ENCODE data around the gene CGB1. TPM values are rescaled to one million over a fixed set of nuclear protein-coding genes. Genes with fewer than 3 reads are reported as not detected.

The CGB1 gene
- not detected in 5 replicates for total RNA-seq (2022; extraction: Qiagen RNA extraction)

GRCh38 chr19:49036815-49037214 is at the start of gene CGB1:
TSS of gene CGB1 (minus strand) at chr19:49036895. CDS start at chr19:49036711, 184 bp downstream.

GRCh38 chr19:49085020-49085867 is 48.5 kb upstream of the CGB1 start, which contains the start of gene SNRNP70:
TSS of gene SNRNP70 (plus strand) at chr19:49085451. CDS start at chr19:49086415, 964 bp downstream.

GRCh38 chr19:49064768-49065611 is 28.3 kb upstream of the CGB1 start, which contains the start of gene NTF4:
TSS of gene NTF4 (minus strand) at chr19:49064818. CDS start at chr19:49061997, 2,821 bp downstream.

GRCh38 chr19:49057636-49058234 is 21.0 kb upstream of the CGB1 start, which contains the start of gene CGB7:
TSS of gene CGB7 (minus strand) at chr19:49057749. CDS start at chr19:49055375, 2,374 bp downstream.

GRCh38 chr19:49049011-49049410 is 12.3 kb upstream of the CGB1 start, which contains the start of gene CGB8:
TSS of gene CGB8 (minus strand) at chr19:49049111. CDS start at chr19:49048739, 372 bp downstream.

GRCh38 chr19:49043548-49043947 is 6.9 kb upstream of the CGB1 start, which contains the start of gene CGB5:
TSS of gene CGB5 (plus strand) at chr19:49043848. CDS start at chr19:49044210, 362 bp downstream.

GRCh38 chr19:49031642-49032301 is 4.9 kb downstream of the CGB1 start, which contains the start of gene CGB2:
TSS of gene CGB2 (plus strand) at chr19:49031890. CDS start at chr19:49032096, 206 bp downstream.

GRCh38 chr19:49024233-49024632 is 12.5 kb downstream of the CGB1 start, which contains the start of gene CGB3:
TSS of gene CGB3 (minus strand) at chr19:49024333. CDS start at chr19:49023971, 362 bp downstream.

GRCh38 chr19:49017041-49017665 is 19.5 kb downstream of the CGB1 start, which contains the start of gene LHB:
TSS of gene LHB (minus strand) at chr19:49017091. CDS start at chr19:49017081, 10 bp downstream.

GRCh38 chr19:48993175-48994034 is 43.3 kb downstream of the CGB1 start, which contains the start of the genes GYS1 and RUVBL2:
TSS of gene GYS1 (minus strand) at chr19:48993309. CDS start at chr19:48993112, 197 bp downstream.
TSS of gene RUVBL2 (plus strand) at chr19:48993887. CDS start at chr19:48993912, 25 bp downstream.

Other genes with a start within 250 kb of the CGB1 start
- 50.3 to 63.4 TPM (median 60.0 TPM) in 5 replicates for gene BCAT2, start 225.9 kb downstream of the CGB1 start, total RNA-seq (2022; extraction: Qiagen RNA extraction)
- 12.0 to 17.2 TPM (median 13.8 TPM) in 5 replicates for gene HSD17B14, start 200.4 kb downstream of the CGB1 start, total RNA-seq (2022; extraction: Qiagen RNA extraction)
- 1.2 to 1.9 TPM (median 1.3 TPM) in 5 replicates for gene PLEKHA4, start 168.3 kb downstream of the CGB1 start, total RNA-seq (2022; extraction: Qiagen RNA extraction)
- 74.1 to 126 TPM (median 95.1 TPM) in 5 replicates for gene PPP1R15A, start 164.5 kb downstream of the CGB1 start, total RNA-seq (2022; extraction: Qiagen RNA extraction)
- gene TULP2, start 138.2 kb downstream of the CGB1 start, total RNA-seq (2022; extraction: Qiagen RNA extraction) = not detected in 5 replicates
- 189 to 243 TPM (median 200 TPM) in 5 replicates for gene NUCB1, start 136.6 kb downstream of the CGB1 start, total RNA-seq (2022; extraction: Qiagen RNA extraction)
- gene DHDH, start 103.2 kb downstream of the CGB1 start, total RNA-seq (2022; extraction: Qiagen RNA extraction) = 0.60 to 1.7 TPM (median 1.6 TPM) in 5 replicates
- 294 to 372 TPM (median 330 TPM) in 5 replicates for gene BAX, start 82.0 kb downstream of the CGB1 start, total RNA-seq (2022; extraction: Qiagen RNA extraction)
- 16,127 to 23,622 TPM (median 17,895 TPM) in 5 replicates for gene FTL, start 71.6 kb downstream of the CGB1 start, total RNA-seq (2022; extraction: Qiagen RNA extraction)
- 17.4 to 22.0 TPM (median 20.9 TPM) in 5 replicates for gene GYS1, start 43.6 kb downstream of the CGB1 start, total RNA-seq (2022; extraction: Qiagen RNA extraction)
- 208 to 255 TPM (median 214 TPM) in 5 replicates for gene RUVBL2, start 43.0 kb downstream of the CGB1 start, total RNA-seq (2022; extraction: Qiagen RNA extraction)
- not detected in 5 replicates for gene LHB, start 19.8 kb downstream of the CGB1 start, total RNA-seq (2022; extraction: Qiagen RNA extraction)
- 0.18 TPM in 1 of 5 replicates, not detected in the others for gene CGB3, start 12.6 kb downstream of the CGB1 start, total RNA-seq (2022; extraction: Qiagen RNA extraction)
- 0.20 to 0.61 TPM (median 0.21 TPM) in 3 of 5 replicates, not detected in the others for gene CGB2, start 5.0 kb downstream of the CGB1 start, total RNA-seq (2022; extraction: Qiagen RNA extraction)
- gene CGB5, start 7.0 kb upstream of the CGB1 start, total RNA-seq (2022; extraction: Qiagen RNA extraction) = 0.21 to 0.49 TPM (median 0.23 TPM) in 5 replicates
- gene CGB8, start 12.2 kb upstream of the CGB1 start, total RNA-seq (2022; extraction: Qiagen RNA extraction) = 1.4 to 3.7 TPM (median 2.8 TPM) in 5 replicates
- gene CGB7, start 20.9 kb upstream of the CGB1 start, total RNA-seq (2022; extraction: Qiagen RNA extraction) = 0.48 to 0.82 TPM (median 0.67 TPM) in 5 replicates
- 0.24 to 0.99 TPM (median 0.45 TPM) in 5 replicates for gene NTF4, start 27.9 kb upstream of the CGB1 start, total RNA-seq (2022; extraction: Qiagen RNA extraction)
- not detected in 5 replicates for gene KCNA7, start 35.8 kb upstream of the CGB1 start, total RNA-seq (2022; extraction: Qiagen RNA extraction)
- gene SNRNP70, start 48.6 kb upstream of the CGB1 start, total RNA-seq (2022; extraction: Qiagen RNA extraction) = 306 to 331 TPM (median 309 TPM) in 5 replicates
- gene LIN7B, start 77.5 kb upstream of the CGB1 start, total RNA-seq (2022; extraction: Qiagen RNA extraction) = 4.7 to 7.9 TPM (median 6.9 TPM) in 5 replicates
- 1.1 to 1.9 TPM (median 1.7 TPM) in 5 replicates for gene C19orf73, start 82.2 kb upstream of the CGB1 start, total RNA-seq (2022; extraction: Qiagen RNA extraction)
- 4.7 to 8.1 TPM (median 7.0 TPM) in 5 replicates for gene PPFIA3, start 82.6 kb upstream of the CGB1 start, total RNA-seq (2022; extraction: Qiagen RNA extraction)
- 0.03 TPM in 1 of 5 replicates, not detected in the others for gene HRC, start 118.5 kb upstream of the CGB1 start, total RNA-seq (2022; extraction: Qiagen RNA extraction)
- gene TRPM4, start 120.9 kb upstream of the CGB1 start, total RNA-seq (2022; extraction: Qiagen RNA extraction) = 8.2 to 10.2 TPM (median 9.6 TPM) in 5 replicates

All from A549 treated with Hydrocortisone at 1 μM for 4 hours (cell line).